HG03457 (cell line): ENCODE results near the gene ANKAR.
A peak's percentile ranks its signal among the peaks of the same experiment; 100 is the strongest.
"Not testable (repeated sequence)": the region's sequence is repeated elsewhere in the genome, so short reads cannot be mapped to it uniquely, and the experiment has no call there.

Experiments
- ATAC-seq: cut with Tn5 transposase; IDR thresholded peaks from one replicate; pipeline ENCODE4 v1.9.1; 2021; ENCODE audit warnings: moderate number of reproducible peaks; ENCODE audit not compliant: unreplicated experiment

The ANKAR gene

GRCh38 chr2:189674374-189675112 is at the start of gene ANKAR:
Gene ANKAR (plus strand): TSS chr2:189674670. CDS start chr2:189676491, 1,821 bp downstream.
- peak; percentile 98 for ATAC-seq

GRCh38 chr2:189625636-189626035 is 48.8 kb upstream of the ANKAR start:
- ATAC-seq = no peak

- no peak for ATAC-seq
Observed at GRCh38 chr2:189627789-189628188, 46.7 kb upstream of the ANKAR start.

- ATAC-seq = no peak
Observed at GRCh38 chr2:189628817-189629530, 45.5 kb upstream of the ANKAR start.

- ATAC-seq = no peak
Observed at GRCh38 chr2:189629531-189630453, 44.7 kb upstream of the ANKAR start.

- ATAC-seq = no peak
Observed at GRCh38 chr2:189631849-189632248, 42.6 kb upstream of the ANKAR start.

GRCh38 chr2:189633392-189633811 is 41.1 kb upstream of the ANKAR start:
- ATAC-seq = no peak

- ATAC-seq = no peak
Observed at GRCh38 chr2:189635353-189635752, 39.1 kb upstream of the ANKAR start.

GRCh38 chr2:189638301-189639006 is 36.0 kb upstream of the ANKAR start:
- ATAC-seq = no peak

GRCh38 chr2:189639007-189639609 is 35.4 kb upstream of the ANKAR start:
- ATAC-seq = no peak

GRCh38 chr2:189641002-189641401 is 33.5 kb upstream of the ANKAR start:
- no peak for ATAC-seq

GRCh38 chr2:189641590-189641989 is 32.9 kb upstream of the ANKAR start:
- no peak for ATAC-seq

- ATAC-seq = no peak
Observed at GRCh38 chr2:189646521-189646920, 27.9 kb upstream of the ANKAR start.

GRCh38 chr2:189648846-189649509 is 25.5 kb upstream of the ANKAR start:
- no peak for ATAC-seq

GRCh38 chr2:189651284-189651683 is 23.2 kb upstream of the ANKAR start:
- ATAC-seq = no peak

GRCh38 chr2:189653464-189653863 is 21.0 kb upstream of the ANKAR start:
- not testable (repeated sequence) for ATAC-seq

GRCh38 chr2:189654641-189655040 is 19.8 kb upstream of the ANKAR start:
- no peak for ATAC-seq

- peak; percentile 36 for ATAC-seq
Observed at GRCh38 chr2:189657867-189658266, 16.6 kb upstream of the ANKAR start.

- ATAC-seq = no peak
Observed at GRCh38 chr2:189658306-189659212, 15.9 kb upstream of the ANKAR start.
